GM06990 (cell line): Measurements from ENCODE around the gene ZBTB7B.

Experiments used
- DNase-seq: peaks from one replicate; pipeline ENCODE4 v3.0.0-alpha.2; 2011; ENCODE audit not compliant: insufficient read length; ENCODE audit errors: extremely low read depth
- H3K27me3 ChIP-seq: replicated peaks from 2 replicates; pipeline ENCODE4 v1.6.0; 2011; ENCODE audit warnings: low read length; ENCODE audit not compliant: control insufficient read depth, insufficient read depth
- H3K36me3 ChIP-seq: 2 replicates; pipeline ENCODE4 v1.5.1; 2011; ENCODE audit warnings: low read length; ENCODE audit not compliant: control insufficient read depth, insufficient read depth
- H3K4me3 ChIP-seq: replicated peaks from 2 replicates; pipeline ENCODE4 v1.5.1; 2011; ENCODE audit warnings: low read depth, mild to moderate bottlenecking, control low read depth, low read length
- TF ChIP-seq, protein P1 (sequence below): IDR thresholded peaks from 2 replicates; pipeline ENCODE4 v1.5.1; 2011; ENCODE audit warnings: low read length, control low read depth, mild to moderate bottlenecking, inconsistent platforms; ENCODE audit not compliant: insufficient read depth, poor library complexity, severe bottlenecking

Gene ZBTB7B

GRCh38 chr1:155063550-155064110 lies 61.0 kb downstream of the ZBTB7B start, which contains the start of gene EFNA4:
Gene EFNA4 (plus strand): TSS chr1:155063740. CDS start chr1:155063824, 84 bp downstream.
- peak; percentile 82 for DNase-seq
- no peaks in the 10 kb centered on the region for H3K36me3 ChIP-seq

DNA sequence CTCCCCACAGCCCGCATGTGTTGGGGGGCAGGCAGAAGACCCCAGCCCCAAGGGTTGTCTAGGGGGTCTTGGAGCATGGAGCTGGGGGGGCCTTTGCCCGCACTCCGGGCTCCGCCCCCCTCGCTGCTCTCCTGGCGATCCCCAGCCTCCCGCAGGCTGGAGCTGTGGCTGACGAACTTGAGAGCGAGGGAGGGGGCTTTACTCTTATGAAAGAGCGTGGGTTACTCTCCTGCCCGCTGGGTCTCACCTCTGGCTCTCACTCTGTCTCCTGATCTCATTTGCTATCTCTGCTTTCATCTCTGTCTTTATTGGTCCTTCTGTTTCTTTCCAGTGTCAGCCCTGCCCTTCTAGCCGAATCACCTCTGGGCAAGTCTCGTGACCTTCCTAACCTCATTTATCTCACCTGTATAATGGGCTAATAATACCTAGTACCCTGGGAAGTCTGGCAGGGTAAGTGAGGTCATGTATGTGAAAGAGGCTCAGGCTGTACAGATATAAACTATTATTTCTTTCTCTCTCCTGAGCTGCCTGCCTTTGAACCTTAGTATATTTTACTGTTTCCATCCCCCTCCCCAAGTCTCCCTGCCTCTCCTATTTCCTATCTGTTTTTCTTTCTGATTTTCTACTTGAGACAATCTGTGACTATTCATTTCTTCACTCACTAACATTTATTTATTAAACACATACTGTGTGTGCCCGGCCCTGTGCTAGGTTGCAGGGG lies 61.7 kb downstream of the ZBTB7B start:
- DNase-seq: peak; percentile 42
- H3K27me3 ChIP-seq: no peaks in the 10 kb centered on the region
- TF ChIP-seq, protein P1, sequence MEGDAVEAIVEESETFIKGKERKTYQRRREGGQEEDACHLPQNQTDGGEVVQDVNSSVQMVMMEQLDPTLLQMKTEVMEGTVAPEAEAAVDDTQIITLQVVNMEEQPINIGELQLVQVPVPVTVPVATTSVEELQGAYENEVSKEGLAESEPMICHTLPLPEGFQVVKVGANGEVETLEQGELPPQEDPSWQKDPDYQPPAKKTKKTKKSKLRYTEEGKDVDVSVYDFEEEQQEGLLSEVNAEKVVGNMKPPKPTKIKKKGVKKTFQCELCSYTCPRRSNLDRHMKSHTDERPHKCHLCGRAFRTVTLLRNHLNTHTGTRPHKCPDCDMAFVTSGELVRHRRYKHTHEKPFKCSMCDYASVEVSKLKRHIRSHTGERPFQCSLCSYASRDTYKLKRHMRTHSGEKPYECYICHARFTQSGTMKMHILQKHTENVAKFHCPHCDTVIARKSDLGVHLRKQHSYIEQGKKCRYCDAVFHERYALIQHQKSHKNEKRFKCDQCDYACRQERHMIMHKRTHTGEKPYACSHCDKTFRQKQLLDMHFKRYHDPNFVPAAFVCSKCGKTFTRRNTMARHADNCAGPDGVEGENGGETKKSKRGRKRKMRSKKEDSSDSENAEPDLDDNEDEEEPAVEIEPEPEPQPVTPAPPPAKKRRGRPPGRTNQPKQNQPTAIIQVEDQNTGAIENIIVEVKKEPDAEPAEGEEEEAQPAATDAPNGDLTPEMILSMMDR: no peak
- H3K4me3 ChIP-seq: peak overlapping the region; percentile 80
- 0 out of 2 replicates have a peak, but pooled peaks cover 2% of the 10 kb centered on the region for H3K36me3 ChIP-seq

More at GRCh38 chr1:155063550-155064110, 61.0 kb downstream of the ZBTB7B start, which contains the start of gene EFNA4:
- H3K4me3 ChIP-seq: peak within 1 kb of the TSS; percentile 80
- TF ChIP-seq, protein P1: no peak
- no peaks in the 10 kb centered on the region for H3K27me3 ChIP-seq

- H3K4me3 ChIP-seq: no peak overlapping the region
- TF ChIP-seq, protein P1: no peak
- H3K36me3 ChIP-seq: 0 out of 2 replicates have a peak, but pooled peaks cover 2% of the 10 kb centered on the region
- DNase-seq: no peak
- H3K27me3 ChIP-seq: no peaks in the 10 kb centered on the region
Observed at GRCh38 chr1:155064832-155065429, 62.3 kb downstream of the ZBTB7B start.

- Histone ChIP-seq H3K36me3 (0 out of 2 replicates have a peak, but pooled peaks cover 2% of the 10 kb centered on the region), H3K4me3 (no peak overlapping the region), H3K27me3 (no peaks in the 10 kb centered on the region)
- TF ChIP-seq, protein P1: no peak
- no peak for DNase-seq
Observed at GRCh38 chr1:155066777-155067176, 64.2 kb downstream of the ZBTB7B start.
